DND-41 (cell line): ENCODE measurements around the gene RPH3AL.
"Not testable (repeated sequence)": the region's sequence is repeated elsewhere in the genome, so short reads cannot be mapped to it uniquely, and the experiment has no call there.

ENCODE experiments used
- ATAC-seq: fragments of 200-7000 bp; cut with Tn5 transposase; 3 replicates; pipeline ENCODE4 v1.9.1; 2021; ENCODE audit warnings: low read depth; ENCODE audit not compliant: insufficient read depth
- DNase-seq: peaks from one replicate; pipeline ENCODE4 v3.0.0-alpha.2; 2020
- H2AFZ ChIP-seq: 2 replicates; pipeline ENCODE4 v1.6.0; 2012; ENCODE audit warnings: low read depth, low read length
- H3K27ac ChIP-seq: 2 replicates; pipeline ENCODE4 v1.5.1; 2012; ENCODE audit warnings: low read length, inconsistent platforms
- H3K27me3 ChIP-seq: fragments of 200-600 bp; sonication (generic); 2 replicates; pipeline ENCODE4 v1.6.0; 2012; ENCODE audit warnings: low read length, mild to moderate bottlenecking, inconsistent platforms; ENCODE audit not compliant: insufficient read depth, poor library complexity
- H3K36me3 ChIP-seq: 2 replicates; pipeline ENCODE4 v1.5.1; 2012; ENCODE audit warnings: low read length, inconsistent platforms; ENCODE audit not compliant: insufficient read depth
- H3K4me1 ChIP-seq: 2 replicates; pipeline ENCODE4 v1.5.1; 2012; ENCODE audit warnings: mild to moderate bottlenecking, low read length; ENCODE audit not compliant: insufficient read depth
- H3K4me2 ChIP-seq: 2 replicates; pipeline ENCODE4 v1.6.0; 2012; ENCODE audit warnings: mild to moderate bottlenecking, moderate library complexity, low read length, inconsistent platforms; ENCODE audit not compliant: insufficient read depth
- H3K4me3 ChIP-seq, 2 experiments: fragments of 200-600 bp in 1 of 2; shearing (Covaris generic) in 1 of 2; 2 replicates each; pipeline ENCODE4 v1.5.1; 2012 to 2016; ENCODE audit warnings: inconsistent platforms in 2 of 2, low read length in 2 of 2, mild to moderate bottlenecking in 2 of 2, low read depth in 1 of 2, moderate library complexity in 1 of 2
- H3K79me2 ChIP-seq: 2 replicates; pipeline ENCODE4 v1.6.0; 2012; ENCODE audit warnings: low read length, inconsistent platforms; ENCODE audit not compliant: insufficient read depth
- H3K9ac ChIP-seq: 2 replicates; pipeline ENCODE4 v1.6.0; 2012; ENCODE audit warnings: low read depth, mild to moderate bottlenecking, inconsistent platforms, low read length, moderate library complexity
- H3K9me3 ChIP-seq: 2 replicates; pipeline ENCODE4 v1.5.1; 2012; ENCODE audit warnings: low read length, moderate library complexity, mild to moderate bottlenecking, inconsistent platforms; ENCODE audit not compliant: insufficient read depth, severe bottlenecking
- H4K20me1 ChIP-seq: 2 replicates; pipeline ENCODE4 v1.6.0; 2012; ENCODE audit warnings: low read length; ENCODE audit not compliant: insufficient read depth
- CTCF ChIP-seq: IDR thresholded peaks from 2 replicates; pipeline ENCODE4 v1.5.1; 2012; ENCODE audit warnings: borderline replicate concordance, low read length, moderate library complexity, mild to moderate bottlenecking; ENCODE audit not compliant: poor library complexity, severe bottlenecking; ENCODE audit errors: extremely low read depth
- EZH2 ChIP-seq: IDR thresholded peaks from 3 replicates; pipeline ENCODE4 v1.6.1; 2012; ENCODE audit warnings: borderline replicate concordance, low read depth, mild to moderate bottlenecking, moderate library complexity, low read length, inconsistent platforms; ENCODE audit not compliant: severe bottlenecking

Gene RPH3AL

GRCh38 chr17:236641-237405 lies 115.8 kb downstream of the RPH3AL start:
- H3K4me3 ChIP-seq = no peak overlapping the region
- H3K27me3 ChIP-seq = no peaks in the 10 kb centered on the region
- ATAC-seq (no peak), DNase-seq (no peak)
- no peaks in the 10 kb centered on the region for H4K20me1 ChIP-seq
- no peak for TF ChIP-seq EZH2
- TF ChIP-seq CTCF = no peak
- no peak overlapping the region for H3K4me2 ChIP-seq
- no peaks in the 10 kb centered on the region for H3K9me3 ChIP-seq
- H3K36me3 ChIP-seq = no peaks in the 10 kb centered on the region
- no peak overlapping the region for H2AFZ ChIP-seq
- H3K27ac ChIP-seq = no peak overlapping the region
- H3K79me2 ChIP-seq = no peaks in the 10 kb centered on the region
- no peaks in the 10 kb centered on the region for H3K4me1 ChIP-seq
- H3K9ac ChIP-seq = no peak overlapping the region

DNA sequence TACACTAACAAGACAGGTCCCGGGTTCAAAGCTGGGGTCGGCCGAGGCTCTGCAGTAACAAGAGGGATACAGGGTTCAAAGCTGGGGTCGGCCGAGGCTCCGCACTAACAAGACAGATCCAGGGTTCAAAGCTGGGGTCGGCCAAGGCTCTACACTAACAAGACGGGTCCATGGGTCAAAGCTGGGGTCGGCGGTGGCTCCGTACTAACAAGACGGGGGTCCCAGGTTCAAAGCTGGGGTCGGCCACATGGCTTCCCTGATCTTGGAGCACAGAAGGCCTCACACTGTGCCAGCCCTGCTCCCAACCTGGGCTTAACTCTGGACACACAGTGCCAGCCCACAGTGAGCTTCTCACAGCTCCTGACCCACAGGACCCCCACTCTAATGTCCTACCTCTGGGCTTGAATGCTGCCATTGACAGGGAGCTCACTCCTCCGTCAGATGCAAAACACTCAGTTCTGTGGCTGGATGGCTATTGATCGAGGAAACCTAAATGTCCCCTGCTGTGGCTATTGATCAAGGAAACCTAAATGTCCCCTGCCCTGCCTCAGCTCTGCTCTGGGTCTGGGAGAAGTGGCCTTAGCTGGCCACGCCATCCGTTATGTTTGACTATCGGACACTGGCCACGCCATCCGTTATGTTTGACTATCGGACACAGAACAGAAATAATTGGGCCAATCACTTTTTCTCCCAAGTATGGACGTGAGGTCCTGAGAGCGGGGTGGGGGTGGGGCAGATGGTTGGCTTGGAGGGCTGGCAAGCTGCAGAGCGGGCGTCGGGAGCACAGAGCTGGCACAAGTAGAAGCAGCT lies 116.6 kb downstream of the RPH3AL start:
- ATAC-seq (no peak), DNase-seq (no peak)
- Histone ChIP-seq H3K4me2 (no peak overlapping the region), H3K9ac (no peak overlapping the region), H4K20me1 (no peaks in the 10 kb centered on the region; the same call in 1 of the 2 replicates), H3K4me3 (no peak overlapping the region), H3K36me3 (no peaks in the 10 kb centered on the region), H3K4me1 (no peaks in the 10 kb centered on the region), H3K27ac (no peak overlapping the region), H2AFZ (no peak overlapping the region), H3K9me3 (no peaks in the 10 kb centered on the region), H3K27me3 (no peaks in the 10 kb centered on the region), H3K79me2 (no peaks in the 10 kb centered on the region)
- no peak for TF ChIP-seq CTCF
- no peak for TF ChIP-seq EZH2

GRCh38 chr17:234994-235830 lies 117.4 kb downstream of the RPH3AL start:
- not testable (repeated sequence) for H3K27ac ChIP-seq, H3K4me1 ChIP-seq, DNase-seq, H3K27me3 ChIP-seq, H3K4me2 ChIP-seq, H3K79me2 ChIP-seq, H3K9me3 ChIP-seq, H3K36me3 ChIP-seq, H3K9ac ChIP-seq, H4K20me1 ChIP-seq, H2AFZ ChIP-seq, H3K4me3 ChIP-seq, ATAC-seq

DNA sequence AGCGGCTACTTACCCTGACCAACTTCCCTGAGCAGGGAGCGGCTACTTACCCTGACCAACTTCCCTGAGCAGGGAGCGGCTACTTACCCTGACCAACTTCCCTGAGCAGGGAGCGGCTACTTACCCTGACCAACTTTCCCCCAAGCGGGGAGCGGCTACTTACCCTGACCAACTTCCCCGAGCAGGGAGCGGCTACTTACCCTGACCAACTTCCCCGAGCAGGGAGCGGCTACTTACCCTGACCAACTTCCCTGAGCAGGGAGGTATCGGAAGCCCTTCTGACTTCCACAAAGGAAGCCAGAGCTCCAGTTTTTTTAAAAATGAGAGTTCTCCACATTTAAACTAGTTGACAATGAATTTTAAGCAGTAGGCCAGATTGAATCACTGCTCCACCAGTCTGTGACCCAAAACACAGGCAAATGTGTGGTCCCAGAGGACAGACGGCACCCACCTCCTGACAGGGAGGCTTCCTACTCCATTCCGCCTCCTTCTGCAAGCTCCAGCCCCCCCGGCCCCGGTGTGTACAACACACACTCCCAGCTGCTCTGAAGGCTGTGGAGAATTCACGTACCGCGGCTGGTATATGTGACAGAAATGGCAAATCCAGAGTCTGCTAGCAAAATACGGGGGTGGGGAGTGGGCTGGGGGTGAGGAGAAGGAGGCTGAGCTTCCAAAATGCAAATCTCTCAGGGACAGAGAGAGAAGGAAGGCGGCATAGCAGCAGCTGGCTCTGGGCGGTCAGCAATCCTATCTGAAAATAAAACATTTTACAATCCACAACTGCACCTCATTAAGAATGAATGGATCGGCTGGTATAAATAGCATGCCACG lies 118.2 kb downstream of the RPH3AL start:
- H3K4me1 ChIP-seq, H3K4me2 ChIP-seq, H3K27ac ChIP-seq, H3K27me3 ChIP-seq, H3K36me3 ChIP-seq, H3K4me3 ChIP-seq, H3K79me2 ChIP-seq, H3K9ac ChIP-seq, H4K20me1 ChIP-seq, DNase-seq, H3K9me3 ChIP-seq, ATAC-seq, H2AFZ ChIP-seq: not testable (repeated sequence)
